Measurements from ENCODE around the gene BRD3. TPM values are rescaled to one million over a fixed set of nuclear protein-coding genes. Genes with fewer than 3 reads are reported as not detected.

Gene BRD3
- polyA plus RNA-seq, 5 donors: 30.4 to 44.1 (median 33.8) TPM

GRCh38 chr9:134056483-134057306 is 11.1 kb downstream of the BRD3 start:
- DNase-seq: no peak

GRCh38 chr9:134055981-134056461 is 11.8 kb downstream of the BRD3 start:
- DNase-seq: no peak

GRCh38 chr9:134054891-134055811 is 12.7 kb downstream of the BRD3 start:
- no peak for DNase-seq

- DNase-seq: no peak
Observed at GRCh38 chr9:134053941-134054761, 13.7 kb downstream of the BRD3 start.

GRCh38 chr9:134053401-134053871 is 14.4 kb downstream of the BRD3 start:
- no peak for DNase-seq

GRCh38 chr9:134052941-134053340 is 14.9 kb downstream of the BRD3 start:
- no peak for DNase-seq

- no peak for DNase-seq
Observed at GRCh38 chr9:134052491-134052890, 15.3 kb downstream of the BRD3 start.

GRCh38 chr9:134051319-134051718 is 16.5 kb downstream of the BRD3 start:
- DNase-seq: no peak

- DNase-seq: no peak
Observed at GRCh38 chr9:134050726-134051125, 17.1 kb downstream of the BRD3 start.

GRCh38 chr9:134049772-134050588 is 17.8 kb downstream of the BRD3 start:
- no peak for DNase-seq

GRCh38 chr9:134049236-134049635 is 18.6 kb downstream of the BRD3 start:
- no peak for DNase-seq

GRCh38 chr9:134048582-134048968 is 19.3 kb downstream of the BRD3 start:
- DNase-seq: no peak

- no peak for DNase-seq
Observed at GRCh38 chr9:134047868-134048581, 19.8 kb downstream of the BRD3 start.

GRCh38 chr9:134046894-134047681 is 20.7 kb downstream of the BRD3 start:
- DNase-seq: no peak

GRCh38 chr9:134045841-134046544 is 21.8 kb downstream of the BRD3 start:
- no peak for DNase-seq

- no peak for DNase-seq
Observed at GRCh38 chr9:134044944-134045343, 22.9 kb downstream of the BRD3 start.

- DNase-seq: no peak
Observed at GRCh38 chr9:134043531-134043988, 24.3 kb downstream of the BRD3 start.

GRCh38 chr9:134041649-134041962 is 26.2 kb downstream of the BRD3 start:
- DNase-seq: no peak

All from right lung (tissue), 5 donors.